ENCODE results near the gene CUX1.

The CUX1 gene

DNA sequence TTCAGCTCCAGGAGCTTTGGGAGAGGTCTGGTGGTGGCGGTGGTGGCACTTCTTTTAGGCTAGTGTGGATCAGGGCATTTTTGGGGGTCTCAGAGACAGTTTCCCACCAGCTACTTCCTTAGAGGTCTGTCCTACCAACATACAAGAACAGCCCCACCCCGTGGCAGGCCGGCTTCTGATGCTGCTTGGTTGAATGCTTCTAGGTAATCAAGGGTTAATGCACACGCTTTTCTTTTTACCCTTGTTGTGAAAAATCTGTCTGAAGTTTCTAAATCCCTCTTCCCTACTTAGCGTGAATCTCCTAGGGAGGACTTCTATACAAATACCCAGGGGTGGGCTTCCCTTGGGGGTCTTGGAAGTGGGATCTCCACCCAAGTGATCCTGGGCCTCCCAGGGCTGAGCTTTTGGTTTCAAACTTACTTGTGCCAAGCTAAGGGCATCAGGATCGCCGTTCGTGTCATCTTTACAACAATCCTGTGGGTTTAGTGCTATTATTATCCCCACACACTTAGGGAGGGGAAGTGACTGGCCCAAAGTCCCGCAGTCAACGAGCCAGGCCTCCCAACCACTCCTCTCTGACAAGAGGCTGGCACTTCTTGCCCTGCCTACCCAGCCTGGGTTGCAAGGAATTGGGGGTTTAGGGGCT, 471.0 kb downstream of the CUX1 start:
- Histone ChIP-seq H3K4me1 (ENCODE audit: control insufficient read depth, insufficient read depth, low read length) (peaks cover 21% of the 10 kb centered on the region), H3K27ac (ENCODE audit: low read length) (no peak overlapping the region), H3K36me3 (ENCODE audit: control insufficient read depth in 2 of 2, insufficient read depth in 2 of 2, low read length in 2 of 2) (no peaks in the 10 kb centered on the region), H3K27me3 (ENCODE audit: control insufficient read depth in 1 of 2, insufficient read depth in 2 of 2, low read length in 2 of 2) (no peaks in the 10 kb centered on the region), H3K9me3 (ENCODE audit: control insufficient read depth in 2 of 2, low read length in 2 of 2) (no peaks in the 10 kb centered on the region), H3K9ac (ENCODE audit: low read length in 2 of 2) (peak overlapping the region in 1 of 2 donors; percentile 62), H3K4me3 (ENCODE audit: low read length in 2 of 2) (peak overlapping the region; percentile 77 to 79)

DNA sequence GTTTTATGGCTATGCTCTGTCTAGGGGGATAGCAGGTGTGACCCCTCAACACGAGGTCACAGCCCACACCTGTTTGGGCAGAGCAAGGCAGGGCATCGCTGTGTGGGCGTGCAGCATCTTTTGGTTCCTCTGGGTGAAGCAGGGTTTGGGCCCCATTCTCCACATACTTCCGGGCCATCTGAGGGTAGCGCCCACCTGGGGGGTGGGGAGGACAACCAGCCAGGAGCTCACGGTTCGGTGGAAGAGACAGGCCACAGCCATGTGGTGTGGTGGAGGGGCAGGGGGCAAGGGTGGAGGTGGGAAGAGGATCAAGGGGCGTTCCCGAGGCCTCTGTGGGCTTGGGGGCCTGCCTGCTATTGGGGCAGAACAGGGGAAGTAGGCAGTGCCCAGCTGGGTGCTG, 471.6 kb downstream of the CUX1 start:
- H3K27me3 ChIP-seq (ENCODE audit: control insufficient read depth in 1 of 2, insufficient read depth in 2 of 2, low read length in 2 of 2) = no peaks in the 10 kb centered on the region
- no peak overlapping the region for H3K27ac ChIP-seq (ENCODE audit: low read length)
- no peaks in the 10 kb centered on the region for H3K36me3 ChIP-seq (ENCODE audit: control insufficient read depth in 2 of 2, insufficient read depth in 2 of 2, low read length in 2 of 2)
- H3K4me3 ChIP-seq (ENCODE audit: low read length in 2 of 2) = no peak overlapping the region
- peaks cover 21% of the 10 kb centered on the region for H3K4me1 ChIP-seq (ENCODE audit: control insufficient read depth, insufficient read depth, low read length)
- H3K9ac ChIP-seq (ENCODE audit: low read length in 2 of 2) = no peak overlapping the region
- H3K9me3 ChIP-seq (ENCODE audit: control insufficient read depth in 2 of 2, low read length in 2 of 2) = no peaks in the 10 kb centered on the region

DNA sequence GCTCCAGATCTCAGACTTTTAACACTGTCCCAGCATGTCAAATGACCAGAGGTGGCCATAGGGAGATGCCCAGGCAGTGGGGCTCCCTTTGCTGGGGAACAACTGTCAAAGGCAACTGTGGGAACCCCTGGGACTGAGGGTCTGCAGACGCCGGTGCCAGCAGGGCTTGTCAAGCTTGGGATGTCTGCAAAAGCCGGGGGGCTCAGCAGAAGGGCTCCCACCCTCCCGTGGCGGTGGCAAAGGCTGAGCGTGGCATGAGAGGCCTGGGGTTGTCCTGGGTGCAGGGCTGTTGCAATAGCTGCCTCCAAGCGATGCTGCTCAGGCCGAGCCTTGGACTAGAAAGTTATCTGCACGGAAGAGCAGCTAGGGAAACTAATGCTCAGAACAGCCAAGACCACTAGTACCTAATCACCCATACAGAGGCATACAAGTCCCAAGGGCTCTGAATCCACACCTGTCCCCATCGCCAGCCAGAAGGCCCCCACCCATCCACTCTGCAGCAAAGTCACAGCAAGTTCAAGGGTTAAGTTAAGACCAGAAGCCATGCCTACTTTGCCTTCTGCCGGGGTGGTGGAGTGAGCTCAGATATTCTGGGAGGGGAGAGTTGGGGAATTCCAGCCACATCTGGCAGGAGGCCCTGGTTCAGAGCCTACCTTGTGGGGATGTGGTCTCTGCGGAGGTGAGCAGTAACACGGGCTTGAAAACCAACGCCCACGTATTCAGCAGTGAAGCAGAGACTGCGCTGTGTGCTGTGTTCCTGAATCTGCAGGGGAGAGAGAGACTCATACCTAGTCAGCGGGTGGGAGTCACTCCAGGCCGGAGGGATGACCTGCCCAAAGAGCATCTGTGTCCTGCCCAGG, 473.9 kb downstream of the CUX1 start:
- H3K4me1 ChIP-seq (ENCODE audit: control insufficient read depth, insufficient read depth, low read length) = peaks cover 16% of the 10 kb centered on the region
- no peak overlapping the region for H3K4me3 ChIP-seq (ENCODE audit: low read length in 2 of 2)
- no peaks in the 10 kb centered on the region for H3K27me3 ChIP-seq (ENCODE audit: control insufficient read depth in 1 of 2, insufficient read depth in 2 of 2, low read length in 2 of 2)
- no peaks in the 10 kb centered on the region for H3K9me3 ChIP-seq (ENCODE audit: control insufficient read depth in 2 of 2, low read length in 2 of 2)
- no peak overlapping the region for H3K9ac ChIP-seq (ENCODE audit: low read length in 2 of 2)
- H3K36me3 ChIP-seq (ENCODE audit: control insufficient read depth in 2 of 2, insufficient read depth in 2 of 2, low read length in 2 of 2) = no peaks in the 10 kb centered on the region
- no peak overlapping the region for H3K27ac ChIP-seq (ENCODE audit: low read length)

DNA sequence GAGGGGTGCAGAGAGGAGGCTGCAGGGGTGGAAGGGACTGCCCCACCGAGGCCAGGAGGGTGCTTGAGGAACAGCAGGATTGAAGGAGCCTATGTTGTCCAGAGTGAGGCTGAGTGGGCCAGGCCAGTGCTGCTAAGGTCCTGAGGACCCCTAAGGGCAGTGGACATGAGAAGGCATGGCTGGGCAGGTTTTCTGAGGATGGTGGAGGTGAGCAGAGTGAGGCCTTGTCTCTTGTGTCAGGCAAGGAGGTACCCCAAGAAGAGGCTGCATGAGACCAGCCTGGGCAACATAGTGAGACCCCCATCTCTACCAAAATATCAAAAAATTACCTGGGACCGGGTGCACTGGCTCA, 474.5 kb downstream of the CUX1 start:
- H3K27me3 ChIP-seq (ENCODE audit: control insufficient read depth in 1 of 2, insufficient read depth in 2 of 2, low read length in 2 of 2) = no peaks in the 10 kb centered on the region
- H3K27ac ChIP-seq (ENCODE audit: low read length) = no peak overlapping the region
- H3K9me3 ChIP-seq (ENCODE audit: control insufficient read depth in 2 of 2, low read length in 2 of 2) = no peaks in the 10 kb centered on the region
- no peak overlapping the region for H3K9ac ChIP-seq (ENCODE audit: low read length in 2 of 2)
- no peak overlapping the region for H3K4me3 ChIP-seq (ENCODE audit: low read length in 2 of 2)
- H3K36me3 ChIP-seq (ENCODE audit: control insufficient read depth in 2 of 2, insufficient read depth in 2 of 2, low read length in 2 of 2) = no peaks in the 10 kb centered on the region
- H3K4me1 ChIP-seq (ENCODE audit: control insufficient read depth, insufficient read depth, low read length) = peaks cover 12% of the 10 kb centered on the region

DNA sequence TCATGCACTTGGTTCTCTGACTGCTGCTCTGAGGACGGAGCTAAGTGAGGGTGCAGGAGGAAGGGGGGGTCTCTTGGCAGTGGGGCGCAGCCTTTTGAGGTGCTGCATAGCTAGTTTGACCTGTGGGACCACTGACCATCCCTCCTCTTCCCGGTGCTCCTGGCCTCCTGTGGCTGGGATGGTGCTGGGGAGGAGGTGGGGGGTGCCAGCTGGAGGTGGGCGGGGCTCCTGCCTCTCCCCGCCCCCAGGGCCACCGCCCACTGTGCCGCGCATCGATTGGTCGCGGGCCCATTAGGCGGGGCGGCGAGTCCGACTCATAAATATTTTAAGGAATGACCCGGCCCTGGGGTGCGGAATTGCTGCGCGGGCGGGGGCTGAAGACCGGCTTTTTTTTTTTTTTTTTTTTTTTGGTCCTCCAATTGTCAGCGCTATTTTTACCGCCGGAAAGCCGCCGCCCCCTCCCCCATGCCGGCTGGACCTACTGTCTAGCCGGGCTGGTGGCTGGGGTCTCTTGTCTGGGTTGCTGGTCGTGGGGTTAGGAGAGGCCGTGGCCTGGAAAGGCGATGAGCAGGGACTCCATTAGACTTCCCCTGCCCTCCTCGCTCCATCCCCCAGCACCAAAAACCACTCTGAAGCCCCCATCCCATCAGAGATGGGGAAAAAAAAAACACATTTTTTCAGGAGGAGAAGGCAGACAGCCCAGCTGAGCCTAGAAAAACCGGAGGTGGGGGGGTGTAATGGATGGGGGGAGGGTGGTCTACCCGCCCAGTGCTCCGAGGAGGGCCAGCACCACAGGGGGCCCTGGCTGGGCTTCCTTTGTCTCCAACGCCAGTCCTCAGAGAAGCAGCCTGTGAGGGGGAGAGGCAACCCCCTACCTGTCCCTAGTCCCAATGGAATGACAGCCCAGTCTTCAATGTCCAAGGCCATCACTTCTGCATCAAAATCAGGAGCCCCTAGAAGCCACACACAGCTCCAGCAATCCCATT, 475.7 kb downstream of the CUX1 start:
- no peaks in the 10 kb centered on the region for H3K27me3 ChIP-seq (ENCODE audit: control insufficient read depth in 1 of 2, insufficient read depth in 2 of 2, low read length in 2 of 2)
- H3K4me3 ChIP-seq (ENCODE audit: low read length in 2 of 2) = no peak overlapping the region
- no peak overlapping the region for H3K27ac ChIP-seq (ENCODE audit: low read length)
- H3K36me3 ChIP-seq (ENCODE audit: control insufficient read depth in 2 of 2, insufficient read depth in 2 of 2, low read length in 2 of 2) = no peaks in the 10 kb centered on the region
- peaks cover 2% of the 10 kb centered on the region for H3K4me1 ChIP-seq (ENCODE audit: control insufficient read depth, insufficient read depth, low read length)
- H3K9ac ChIP-seq (ENCODE audit: low read length in 2 of 2) = no peak overlapping the region
- no peaks in the 10 kb centered on the region for H3K9me3 ChIP-seq (ENCODE audit: control insufficient read depth in 2 of 2, low read length in 2 of 2)

DNA sequence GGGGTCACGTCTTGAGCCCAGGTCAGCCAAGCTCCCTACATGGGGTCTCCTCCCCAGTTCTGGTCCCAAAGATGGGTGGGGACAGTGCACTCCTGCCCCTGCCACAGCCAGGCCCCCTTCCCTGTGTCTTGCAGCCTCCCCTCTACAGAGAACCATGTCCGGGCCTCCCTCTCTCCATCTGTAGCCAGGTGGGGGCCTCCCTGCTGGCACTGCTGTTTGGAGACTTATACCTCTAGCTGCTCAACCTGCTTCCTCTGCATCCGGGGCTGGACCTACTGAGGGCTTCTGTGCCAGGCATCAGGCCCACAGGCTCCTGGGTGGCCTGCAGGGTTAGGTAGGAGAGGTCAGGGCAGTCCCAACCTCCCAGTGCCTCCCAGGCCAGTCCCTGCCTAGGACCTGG, 477.2 kb downstream of the CUX1 start:
- Histone ChIP-seq H3K27me3 (ENCODE audit: control insufficient read depth in 1 of 2, insufficient read depth in 2 of 2, low read length in 2 of 2) (no peaks in the 10 kb centered on the region), H3K9ac (ENCODE audit: low read length in 2 of 2) (no peak overlapping the region), H3K9me3 (ENCODE audit: control insufficient read depth in 2 of 2, low read length in 2 of 2) (no peaks in the 10 kb centered on the region), H3K36me3 (ENCODE audit: control insufficient read depth in 2 of 2, insufficient read depth in 2 of 2, low read length in 2 of 2) (no peaks in the 10 kb centered on the region), H3K4me1 (ENCODE audit: control insufficient read depth, insufficient read depth, low read length) (no peaks in the 10 kb centered on the region), H3K4me3 (ENCODE audit: low read length in 2 of 2) (no peak overlapping the region), H3K27ac (ENCODE audit: low read length) (no peak overlapping the region)

DNA sequence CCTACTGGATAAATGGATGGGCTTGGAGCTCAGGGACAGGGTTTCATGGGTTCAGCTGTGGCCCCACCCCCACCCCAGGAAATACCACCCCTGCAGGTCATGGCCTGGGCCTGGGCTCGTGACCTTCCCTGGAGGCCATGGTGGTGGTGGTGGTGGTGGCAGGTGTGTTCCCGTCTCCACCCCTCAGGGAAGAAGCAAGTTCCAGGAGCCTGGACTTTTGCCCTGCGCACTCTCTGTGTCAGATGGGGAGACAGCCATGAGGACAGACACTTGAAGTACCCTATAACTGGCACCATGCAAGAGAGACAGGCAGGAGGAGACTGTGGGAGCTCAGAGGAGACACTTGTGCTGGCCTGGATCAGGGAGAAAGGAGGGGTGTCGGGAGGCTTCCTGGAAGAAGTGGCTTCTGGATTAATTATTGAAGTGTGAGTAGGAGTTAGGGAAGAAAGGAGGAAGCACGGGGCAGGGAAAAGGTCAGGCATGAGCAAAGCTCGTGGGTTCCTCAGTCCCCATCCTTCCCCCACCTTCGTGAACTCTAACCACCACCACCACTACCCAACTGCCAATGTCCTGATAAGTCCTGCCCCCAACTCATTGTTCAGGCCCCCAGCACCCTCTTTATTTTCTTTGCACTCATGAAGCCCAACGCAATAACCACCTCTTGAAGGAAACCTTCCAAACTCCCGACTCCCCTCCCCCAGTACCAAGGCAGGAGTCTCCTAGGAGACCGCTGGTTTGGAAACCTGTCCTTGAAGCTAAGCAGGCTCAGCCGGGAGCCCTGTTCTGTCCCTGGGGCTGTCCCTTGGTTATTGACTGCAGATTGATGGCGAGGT, 478.1 kb downstream of the CUX1 start:
- H3K9ac ChIP-seq (ENCODE audit: low read length in 2 of 2) = no peak overlapping the region
- H3K9me3 ChIP-seq (ENCODE audit: control insufficient read depth in 2 of 2, low read length in 2 of 2) = no peaks in the 10 kb centered on the region
- H3K27ac ChIP-seq (ENCODE audit: low read length) = no peak overlapping the region
- peaks cover 1% of the 10 kb centered on the region for H3K4me1 ChIP-seq (ENCODE audit: control insufficient read depth, insufficient read depth, low read length)
- H3K27me3 ChIP-seq (ENCODE audit: control insufficient read depth in 1 of 2, insufficient read depth in 2 of 2, low read length in 2 of 2) = no peaks in the 10 kb centered on the region
- H3K4me3 ChIP-seq (ENCODE audit: low read length in 2 of 2) = no peak overlapping the region
- no peaks in the 10 kb centered on the region for H3K36me3 ChIP-seq (ENCODE audit: control insufficient read depth in 2 of 2, insufficient read depth in 2 of 2, low read length in 2 of 2)

DNA sequence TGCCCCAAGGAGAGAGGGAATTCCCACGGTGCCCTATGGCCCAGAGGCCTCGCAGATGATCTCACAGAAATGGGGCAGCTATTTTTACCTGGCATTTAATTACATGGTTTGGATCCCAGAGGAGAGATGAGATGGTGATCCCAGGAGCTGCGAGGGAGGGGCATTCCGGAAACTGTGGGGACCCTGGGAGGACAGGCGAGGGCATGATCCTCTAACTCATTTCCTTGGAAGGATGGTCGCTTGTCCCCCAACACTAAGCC, 478.7 kb downstream of the CUX1 start:
- peaks cover 3% of the 10 kb centered on the region for H3K4me1 ChIP-seq (ENCODE audit: control insufficient read depth, insufficient read depth, low read length)

DNA sequence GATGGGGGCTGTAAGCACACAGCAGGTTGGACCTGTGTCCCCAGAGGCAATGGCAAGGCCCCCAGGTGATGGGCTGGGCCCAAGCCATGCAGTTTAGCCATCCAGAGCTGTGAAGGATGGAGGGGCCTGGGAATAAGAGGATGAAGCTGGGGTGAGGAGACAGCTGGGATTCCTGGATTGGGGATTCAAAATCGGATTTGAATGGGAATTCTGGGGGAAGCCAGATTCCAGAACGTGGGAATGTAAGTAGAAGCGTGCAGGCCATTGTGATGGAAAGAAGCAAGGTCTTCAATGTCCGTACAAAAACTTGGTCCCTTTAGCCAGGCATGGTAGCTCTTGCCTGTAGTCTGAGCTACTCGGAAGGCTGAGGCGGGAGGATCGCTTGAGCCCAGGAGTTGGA, 479.1 kb downstream of the CUX1 start:
- no peak overlapping the region for H3K27ac ChIP-seq (ENCODE audit: low read length)
- no peaks in the 10 kb centered on the region for H3K36me3 ChIP-seq (ENCODE audit: control insufficient read depth in 2 of 2, insufficient read depth in 2 of 2, low read length in 2 of 2)
- H3K4me1 ChIP-seq (ENCODE audit: control insufficient read depth, insufficient read depth, low read length) = peaks cover 3% of the 10 kb centered on the region
- no peak overlapping the region for H3K9ac ChIP-seq (ENCODE audit: low read length in 2 of 2)
- no peaks in the 10 kb centered on the region for H3K9me3 ChIP-seq (ENCODE audit: control insufficient read depth in 2 of 2, low read length in 2 of 2)
- H3K4me3 ChIP-seq (ENCODE audit: low read length in 2 of 2) = no peak overlapping the region
- peaks cover 0 to 6% of the 10 kb centered on the region in 2 donors for H3K27me3 ChIP-seq (ENCODE audit: control insufficient read depth in 1 of 2, insufficient read depth in 2 of 2, low read length in 2 of 2)

More for the DNA sequence above, 478.7 kb downstream of the CUX1 start:
- Histone ChIP-seq H3K4me3 (ENCODE audit: low read length in 2 of 2) (no peak overlapping the region), H3K9ac (ENCODE audit: low read length in 2 of 2) (no peak overlapping the region), H3K36me3 (ENCODE audit: control insufficient read depth in 2 of 2, insufficient read depth in 2 of 2, low read length in 2 of 2) (no peaks in the 10 kb centered on the region), H3K27ac (ENCODE audit: low read length) (no peak overlapping the region), H3K27me3 (ENCODE audit: control insufficient read depth in 1 of 2, insufficient read depth in 2 of 2, low read length in 2 of 2) (peaks cover 0 to 5% of the 10 kb centered on the region in 2 donors), H3K9me3 (ENCODE audit: control insufficient read depth in 2 of 2, low read length in 2 of 2) (no peaks in the 10 kb centered on the region)
